HCT116 (cell line): ENCODE data around the gene SWAP70.

Source experiments
- CBX3 ChIP-seq: IDR thresholded peaks from 2 replicates; pipeline ENCODE4 v1.6.1; 2012; ENCODE audit warnings: low read depth
- EZH2 ChIP-seq: fragments of 200-600 bp; sonication (generic); IDR thresholded peaks from 2 replicates; pipeline ENCODE4 v1.6.1; 2017; ENCODE audit warnings: antibody characterized with exemption, mixed run types
- POLR2A ChIP-seq: IDR thresholded peaks from 2 replicates; pipeline ENCODE4 v1.7.0; 2011; ENCODE audit warnings: borderline replicate concordance; ENCODE audit not compliant: insufficient read depth, insufficient read length; ENCODE audit errors: extremely low read depth
- SP1 ChIP-seq: IDR thresholded peaks from 2 replicates; pipeline ENCODE4 v1.6.1; 2012; ENCODE audit warnings: low read depth
- TF ChIP-seq, protein P1 (sequence below), 3 experiments: fragments of 200-600 bp in 1 of 3; sonication (generic) in 1 of 3; IDR thresholded peaks in 2 of 3; conservative IDR thresholded peaks in 1 of 3; 2 replicates each; pipeline ENCODE4 v1.5.1; 2012 to 2017; ENCODE audit warnings: low read depth in 2 of 3, low read length in 2 of 3, antibody characterized with exemption in 1 of 3, borderline replicate concordance in 1 of 3, control low read depth in 1 of 3, mild to moderate bottlenecking in 1 of 3, mixed read lengths in 1 of 3, mixed run types in 1 of 3, moderate library complexity in 1 of 3; ENCODE audit not compliant: insufficient read depth in 1 of 3

DNA sequence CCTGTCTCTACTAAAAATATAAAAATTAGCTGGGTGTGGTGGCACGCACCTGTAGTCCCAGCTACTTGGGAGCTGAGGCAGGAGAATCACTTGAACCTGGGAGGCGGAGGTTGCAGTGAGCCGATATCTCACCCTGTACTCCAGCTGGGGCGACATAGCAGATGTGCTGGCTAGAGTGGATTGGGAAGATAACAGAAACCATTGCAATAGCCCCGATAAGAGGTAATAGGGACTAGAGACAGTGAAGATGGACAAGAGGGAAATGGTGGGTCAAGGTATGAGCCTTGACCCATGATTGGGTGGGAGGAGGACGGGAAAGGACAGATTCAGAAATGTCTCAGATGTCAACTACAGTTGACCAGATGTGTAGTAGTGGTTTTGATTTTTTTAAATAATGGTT is 6.1 kb downstream of the SWAP70 start:
- TF ChIP-seq EZH2 (no peak), POLR2A (no peak), CBX3 (no peak), SP1 (no peak)
- TF ChIP-seq, protein P1, sequence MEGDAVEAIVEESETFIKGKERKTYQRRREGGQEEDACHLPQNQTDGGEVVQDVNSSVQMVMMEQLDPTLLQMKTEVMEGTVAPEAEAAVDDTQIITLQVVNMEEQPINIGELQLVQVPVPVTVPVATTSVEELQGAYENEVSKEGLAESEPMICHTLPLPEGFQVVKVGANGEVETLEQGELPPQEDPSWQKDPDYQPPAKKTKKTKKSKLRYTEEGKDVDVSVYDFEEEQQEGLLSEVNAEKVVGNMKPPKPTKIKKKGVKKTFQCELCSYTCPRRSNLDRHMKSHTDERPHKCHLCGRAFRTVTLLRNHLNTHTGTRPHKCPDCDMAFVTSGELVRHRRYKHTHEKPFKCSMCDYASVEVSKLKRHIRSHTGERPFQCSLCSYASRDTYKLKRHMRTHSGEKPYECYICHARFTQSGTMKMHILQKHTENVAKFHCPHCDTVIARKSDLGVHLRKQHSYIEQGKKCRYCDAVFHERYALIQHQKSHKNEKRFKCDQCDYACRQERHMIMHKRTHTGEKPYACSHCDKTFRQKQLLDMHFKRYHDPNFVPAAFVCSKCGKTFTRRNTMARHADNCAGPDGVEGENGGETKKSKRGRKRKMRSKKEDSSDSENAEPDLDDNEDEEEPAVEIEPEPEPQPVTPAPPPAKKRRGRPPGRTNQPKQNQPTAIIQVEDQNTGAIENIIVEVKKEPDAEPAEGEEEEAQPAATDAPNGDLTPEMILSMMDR (IDR thresholded peaks at IDR 0.05 in 2 of 3, conservative IDR thresholded peaks at IDR 0.05 in 1 of 3; ENCODE audit: borderline replicate concordance in 1 of 3, insufficient read depth in 1 of 3, low read depth in 2 of 3, low read length in 2 of 3) = no peak
